Stimulated activated CD4-positive, alpha-beta T cell treated with anti-CD3 and anti-CD28 coated beads, TNF-alpha, amount 100 ng/mL, for 48 hours (primary cell): ENCODE data around the gene NELL1.

Source experiments
- DNase-seq, 3 donors: peaks; one replicate each; pipeline ENCODE4 v3.0.0-alpha.2; 2020; ENCODE audit warnings: low read depth in 3 of 3

The NELL1 gene

GRCh38 chr11:21560466-21560975 is 891.1 kb downstream of the NELL1 start:
- DNase-seq: no peak

GRCh38 chr11:21561581-21561980 is 892.2 kb downstream of the NELL1 start:
- DNase-seq: no peak

GRCh38 chr11:21564095-21564494 is 894.7 kb downstream of the NELL1 start:
- no peak for DNase-seq

- DNase-seq: no peak
Measured at GRCh38 chr11:21564833-21565682, 895.7 kb downstream of the NELL1 start.

GRCh38 chr11:21566521-21567117 is 897.2 kb downstream of the NELL1 start:
- no peak for DNase-seq

GRCh38 chr11:21567645-21568290 is 898.4 kb downstream of the NELL1 start:
- no peak for DNase-seq

- no peak for DNase-seq
Measured at GRCh38 chr11:21572210-21572609, 902.8 kb downstream of the NELL1 start.

GRCh38 chr11:21582791-21583190 is 913.4 kb downstream of the NELL1 start:
- DNase-seq: no peak

- DNase-seq: no peak
Measured at GRCh38 chr11:21588754-21589153, 919.4 kb downstream of the NELL1 start.

GRCh38 chr11:21602699-21603098 is 933.3 kb downstream of the NELL1 start:
- DNase-seq: no peak

GRCh38 chr11:21603886-21604285 is 934.5 kb downstream of the NELL1 start:
- no peak for DNase-seq

- no peak for DNase-seq
Measured at GRCh38 chr11:21604564-21604963, 935.2 kb downstream of the NELL1 start.

GRCh38 chr11:21612326-21612725 is 942.9 kb downstream of the NELL1 start:
- DNase-seq: no peak

- DNase-seq: no peak
Measured at GRCh38 chr11:21614961-21615360, 945.6 kb downstream of the NELL1 start.

- DNase-seq: no peak
Measured at GRCh38 chr11:21615955-21616371, 946.6 kb downstream of the NELL1 start.

- no peak for DNase-seq
Measured at GRCh38 chr11:21622566-21622965, 953.2 kb downstream of the NELL1 start.

GRCh38 chr11:21622995-21623394 is 953.6 kb downstream of the NELL1 start:
- no peak for DNase-seq
